Subcutaneous abdominal adipose tissue (tissue), 5 donors: Measurements from ENCODE around the gene SPATA16.
"Not testable (repeated sequence)": the region's sequence is repeated elsewhere in the genome, so short reads cannot be mapped to it uniquely, and the experiment has no call there.

ENCODE experiments used
- H3K27ac ChIP-seq: one replicate; pipeline ENCODE4 v1.7.0; 2013; ENCODE audit warnings: low read depth, mild to moderate bottlenecking, inconsistent platforms, low read length, moderate library complexity
- H3K27me3 ChIP-seq, 5 donors: one replicate each; pipeline ENCODE4 v1.7.0; 2013; ENCODE audit warnings: low read length in 5 of 5, inconsistent platforms in 1 of 5; ENCODE audit not compliant: control insufficient read depth in 5 of 5, insufficient read depth in 4 of 5
- H3K36me3 ChIP-seq, 5 donors: one replicate each; pipeline ENCODE4 v1.7.0; 2013; ENCODE audit warnings: low read length in 5 of 5; ENCODE audit not compliant: control insufficient read depth in 5 of 5, insufficient read depth in 5 of 5
- H3K4me1 ChIP-seq, 5 donors: one replicate each; pipeline ENCODE4 v1.7.0; 2013; ENCODE audit warnings: low read length in 5 of 5, mild to moderate bottlenecking in 3 of 5, moderate library complexity in 1 of 5; ENCODE audit not compliant: control insufficient read depth in 5 of 5, insufficient read depth in 5 of 5
- H3K4me3 ChIP-seq, 5 donors: one replicate each; pipeline ENCODE4 v1.7.0; 2013; ENCODE audit warnings: low read length in 5 of 5, low read depth in 1 of 5
- H3K9ac ChIP-seq, 5 donors: one replicate each; pipeline ENCODE4 v1.7.0; 2013; ENCODE audit warnings: low read length in 5 of 5, mild to moderate bottlenecking in 4 of 5, moderate library complexity in 3 of 5
- H3K9me3 ChIP-seq, 5 donors: one replicate each; pipeline ENCODE4 v1.7.0; 2013; ENCODE audit warnings: low read length in 5 of 5; ENCODE audit not compliant: control insufficient read depth in 5 of 5
- donor health status: healthy.
- donor health status: healthy.
- donor health status: healthy.
- donor health status: healthy.
- donor health status: healthy.

The SPATA16 gene, protein sequence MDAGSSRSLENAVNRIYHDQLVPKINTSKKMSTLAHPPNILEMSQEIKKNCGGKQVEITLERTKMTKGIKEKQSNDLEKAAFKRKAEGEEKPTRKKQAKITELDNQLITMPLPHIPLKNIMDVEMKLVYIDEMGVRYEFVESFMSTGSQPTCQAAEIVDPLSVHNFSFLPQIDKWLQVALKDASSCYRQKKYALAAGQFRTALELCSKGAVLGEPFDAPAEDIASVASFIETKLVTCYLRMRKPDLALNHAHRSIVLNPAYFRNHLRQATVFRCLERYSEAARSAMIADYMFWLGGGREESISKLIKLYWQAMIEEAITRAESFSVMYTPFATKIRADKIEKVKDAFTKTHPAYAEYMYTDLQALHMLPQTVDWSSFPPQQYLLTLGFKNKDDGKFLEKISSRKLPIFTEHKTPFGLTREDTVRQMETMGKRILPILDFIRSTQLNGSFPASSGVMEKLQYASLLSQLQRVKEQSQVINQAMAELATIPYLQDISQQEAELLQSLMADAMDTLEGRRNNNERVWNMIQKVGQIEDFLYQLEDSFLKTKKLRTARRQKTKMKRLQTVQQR

GRCh38 chr3:173140986-173141385, at the start of gene SPATA16:
SPATA16 (minus strand) TSS chr3:173141235; CDS start chr3:173117731, 23,504 bp downstream.
- Histone ChIP-seq H3K9me3 (no peaks in the 10 kb centered on the region), H3K27ac (no peak within 1 kb of the TSS), H3K9ac (no peak within 1 kb of the TSS), H3K36me3 (no peaks in the 10 kb centered on the region), H3K4me3 (no peak within 1 kb of the TSS), H3K27me3 (no peaks in the 10 kb centered on the region), H3K4me1 (no peaks in the 10 kb centered on the region)

DNA sequence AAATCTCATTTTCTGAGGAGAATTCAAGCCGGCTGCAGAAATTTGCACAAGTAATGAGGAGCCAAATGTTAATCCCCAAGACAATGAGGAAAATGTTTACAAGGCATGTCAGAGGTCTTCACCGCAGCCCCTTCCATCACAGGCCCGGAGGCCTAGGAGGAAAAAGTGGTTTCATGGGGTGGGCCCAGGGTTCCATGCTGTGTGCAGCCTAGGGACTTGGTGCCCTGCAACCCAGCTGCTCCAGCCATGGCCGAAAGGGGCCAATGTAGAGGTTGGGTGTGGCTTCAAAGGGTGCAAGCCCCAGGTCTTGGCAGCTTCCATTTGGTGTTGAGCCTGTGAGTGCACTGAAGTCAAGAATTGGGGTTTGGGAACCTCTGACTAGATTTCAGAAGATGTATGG, 42.0 kb upstream of the SPATA16 start:
- not testable (repeated sequence) for H3K36me3 ChIP-seq, H3K9ac ChIP-seq, H3K9me3 ChIP-seq, H3K27me3 ChIP-seq, H3K27ac ChIP-seq, H3K4me3 ChIP-seq, H3K4me1 ChIP-seq

- Histone ChIP-seq H3K27me3 (no peaks in the 10 kb centered on the region), H3K9me3 (no peaks in the 10 kb centered on the region), H3K4me3 (no peak overlapping the region), H3K36me3 (no peaks in the 10 kb centered on the region), H3K4me1 (no peaks in the 10 kb centered on the region), H3K27ac (no peak overlapping the region), H3K9ac (no peak overlapping the region)
These were observed 32.6 kb upstream of the SPATA16 start for GRCh38 chr3:173173652-173174051.

GRCh38 chr3:173159139-173159538, 18.1 kb upstream of the SPATA16 start:
- not testable (repeated sequence) for H3K9ac ChIP-seq, H3K27ac ChIP-seq, H3K36me3 ChIP-seq

DNA sequence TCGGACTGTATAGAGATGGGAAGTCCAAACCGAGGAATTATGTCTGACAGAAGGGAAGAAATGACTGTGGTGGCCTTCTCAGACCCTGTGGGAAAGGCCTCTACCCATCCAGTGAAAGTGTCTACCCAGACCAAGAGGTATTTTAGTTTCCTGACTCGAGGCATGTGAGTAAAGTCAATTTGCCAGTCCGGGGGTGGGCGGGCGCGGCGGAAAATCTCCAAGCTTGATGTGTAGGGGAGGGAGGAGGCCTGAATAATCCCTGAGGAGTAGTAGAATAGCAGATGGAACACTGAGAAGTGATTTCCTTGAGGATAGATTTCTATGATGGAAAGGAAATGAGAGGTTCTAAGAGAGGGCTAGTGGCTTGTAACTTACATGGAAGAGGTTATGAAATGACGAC, 15.5 kb upstream of the SPATA16 start:
- not testable (repeated sequence) for H3K36me3 ChIP-seq, H3K9ac ChIP-seq, H3K27ac ChIP-seq, H3K4me1 ChIP-seq, H3K9me3 ChIP-seq, H3K27me3 ChIP-seq, H3K4me3 ChIP-seq

More at GRCh38 chr3:173159139-173159538, 18.1 kb upstream of the SPATA16 start:
- not testable (repeated sequence) for H3K4me3 ChIP-seq, H3K27me3 ChIP-seq, H3K4me1 ChIP-seq, H3K9me3 ChIP-seq

DNA sequence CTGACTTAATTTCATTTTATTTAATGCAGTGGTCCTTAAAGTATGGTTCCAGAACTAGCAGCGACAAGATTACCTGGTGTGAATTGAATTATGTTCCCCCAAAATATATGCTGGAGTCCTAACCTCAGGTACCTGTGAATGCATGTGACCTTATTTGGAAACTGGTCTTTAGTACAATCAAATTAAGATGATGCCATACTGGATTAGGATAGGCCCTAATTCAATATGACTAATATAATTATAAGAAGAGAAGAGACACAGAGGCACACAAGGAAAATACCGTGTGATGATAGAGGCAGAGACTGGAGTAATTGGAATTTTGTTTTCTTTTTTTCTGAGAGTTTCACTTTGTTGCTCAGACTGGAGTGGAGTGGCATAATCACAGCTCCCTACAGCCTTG, 12.6 kb upstream of the SPATA16 start:
- H3K4me3 ChIP-seq = no peak overlapping the region
- H3K9ac ChIP-seq = no peak overlapping the region
- H3K9me3 ChIP-seq = no peaks in the 10 kb centered on the region
- H3K36me3 ChIP-seq = no peaks in the 10 kb centered on the region
- H3K4me1 ChIP-seq = no peaks in the 10 kb centered on the region
- no peaks in the 10 kb centered on the region for H3K27me3 ChIP-seq
- H3K27ac ChIP-seq = no peak overlapping the region

DNA sequence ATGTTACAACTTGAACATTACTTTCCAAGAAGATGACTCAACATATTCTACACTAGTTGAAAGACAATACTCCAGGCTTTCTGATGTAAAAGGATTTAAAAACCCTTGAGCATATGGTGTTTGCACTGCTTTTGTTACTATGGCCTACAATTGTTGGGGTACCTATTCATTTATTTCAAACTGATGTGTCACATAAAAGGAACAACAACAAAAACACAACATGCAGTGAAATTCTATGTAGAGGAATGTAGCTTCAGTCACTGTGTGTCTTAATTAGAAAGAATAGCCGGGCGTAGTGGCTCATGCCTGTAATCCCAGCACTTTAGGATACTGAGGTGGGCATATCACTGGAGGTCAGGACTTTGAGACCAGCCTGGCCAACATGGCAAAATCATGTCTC, 1.6 kb downstream of the SPATA16 start:
- Histone ChIP-seq H3K36me3 (no peaks in the 10 kb centered on the region), H3K27ac (no peak overlapping the region), H3K9me3 (no peaks in the 10 kb centered on the region), H3K9ac (no peak overlapping the region), H3K4me1 (no peaks in the 10 kb centered on the region), H3K27me3 (no peaks in the 10 kb centered on the region), H3K4me3 (no peak overlapping the region)

DNA sequence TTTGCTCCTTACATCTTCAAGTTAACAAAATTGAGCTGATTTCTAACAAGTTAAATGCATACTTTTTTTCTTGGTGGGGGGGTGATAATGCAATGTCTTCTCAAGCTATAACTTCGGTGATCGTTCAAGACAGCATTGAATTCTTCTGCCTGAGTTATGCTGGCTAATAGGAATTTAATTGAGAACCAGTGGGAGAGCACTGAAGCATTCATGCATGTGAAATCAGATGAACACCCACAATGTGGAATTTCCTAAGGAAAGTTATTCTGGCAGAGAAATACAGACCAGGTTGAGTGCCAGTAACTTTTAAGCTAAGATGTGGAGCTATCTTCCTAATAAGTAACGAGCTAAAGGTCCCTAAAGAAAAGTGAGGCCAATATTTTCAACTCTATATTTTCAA, 3.0 kb downstream of the SPATA16 start:
- Histone ChIP-seq H3K27ac (no peak overlapping the region), H3K4me3 (no peak overlapping the region)

GRCh38 chr3:173135059-173135458, 6.0 kb downstream of the SPATA16 start:
- Histone ChIP-seq H3K36me3 (no peaks in the 10 kb centered on the region), H3K9ac (no peak overlapping the region), H3K9me3 (no peaks in the 10 kb centered on the region), H3K4me3 (no peak overlapping the region), H3K27ac (no peak overlapping the region), H3K4me1 (no peaks in the 10 kb centered on the region), H3K27me3 (no peaks in the 10 kb centered on the region)

More for the DNA sequence above, 3.0 kb downstream of the SPATA16 start:
- H3K27me3 ChIP-seq = no peaks in the 10 kb centered on the region
- no peaks in the 10 kb centered on the region for H3K4me1 ChIP-seq
- H3K36me3 ChIP-seq = no peaks in the 10 kb centered on the region
- no peak overlapping the region for H3K9ac ChIP-seq
- no peaks in the 10 kb centered on the region for H3K9me3 ChIP-seq

GRCh38 chr3:173128633-173129032, 12.4 kb downstream of the SPATA16 start:
- Histone ChIP-seq H3K36me3 (no peaks in the 10 kb centered on the region), H3K27me3 (no peaks in the 10 kb centered on the region), H3K4me3 (no peak overlapping the region), H3K9ac (no peak overlapping the region), H3K4me1 (no peaks in the 10 kb centered on the region), H3K9me3 (no peaks in the 10 kb centered on the region), H3K27ac (no peak overlapping the region)
